GM21390 (cell line): ENCODE results near the gene C2orf76.
"Not testable (repeated sequence)": the region's sequence is repeated elsewhere in the genome, so short reads cannot be mapped to it uniquely, and the experiment has no call there.

Experiments used
- ATAC-seq: cut with Tn5 transposase; IDR thresholded peaks from one replicate; pipeline ENCODE4 v1.9.1; 2021; ENCODE audit not compliant: unreplicated experiment

C2orf76 gene

GRCh38 chr2:119377993-119378345 is 11.3 kb upstream of the C2orf76 start:
- ATAC-seq, result no peak

- no peak for ATAC-seq
Measured at GRCh38 chr2:119377294-119377992, 10.8 kb upstream of the C2orf76 start.

GRCh38 chr2:119376810-119377209 is 10.2 kb upstream of the C2orf76 start:
- no peak for ATAC-seq

GRCh38 chr2:119376406-119376805 is 9.8 kb upstream of the C2orf76 start:
- not testable (repeated sequence) for ATAC-seq

GRCh38 chr2:119373907-119374745 is 7.5 kb upstream of the C2orf76 start:
- ATAC-seq, result not testable (repeated sequence)

GRCh38 chr2:119372778-119373568 is 6.3 kb upstream of the C2orf76 start:
- ATAC-seq, result no peak

GRCh38 chr2:119371111-119371510 is 4.5 kb upstream of the C2orf76 start:
- ATAC-seq, result no peak

- no peak for ATAC-seq
Measured at GRCh38 chr2:119369845-119370244, 3.2 kb upstream of the C2orf76 start.

GRCh38 chr2:119367472-119368099 is 952 bp upstream of the C2orf76 start:
- ATAC-seq, result peak; percentile 34

- ATAC-seq, result peak; percentile 1
Measured at GRCh38 chr2:119366161-119366648, 429 bp downstream of the C2orf76 start.

- no peak for ATAC-seq
Measured at GRCh38 chr2:119365436-119365835, 1.2 kb downstream of the C2orf76 start.

- no peak for ATAC-seq
Measured at GRCh38 chr2:119364798-119365197, 1.8 kb downstream of the C2orf76 start.

- ATAC-seq, result no peak
Measured at GRCh38 chr2:119360423-119360966, 6.1 kb downstream of the C2orf76 start.

- no peak for ATAC-seq
Measured at GRCh38 chr2:119359774-119360173, 6.9 kb downstream of the C2orf76 start.

GRCh38 chr2:119354860-119355259 is 11.8 kb downstream of the C2orf76 start:
- no peak for ATAC-seq

- peak; percentile 97 for ATAC-seq
Measured at GRCh38 chr2:119352357-119352756, 14.3 kb downstream of the C2orf76 start.

GRCh38 chr2:119350311-119350998 is 16.2 kb downstream of the C2orf76 start:
- ATAC-seq, result no peak

GRCh38 chr2:119349289-119349688 is 17.3 kb downstream of the C2orf76 start:
- ATAC-seq, result no peak

GRCh38 chr2:119341684-119342083 is 24.9 kb downstream of the C2orf76 start:
- ATAC-seq, result no peak

GRCh38 chr2:119339562-119339923 is 27.1 kb downstream of the C2orf76 start:
- no peak for ATAC-seq
